ENCODE data around the gene PARD3. TPM values are rescaled to one million over a fixed set of nuclear protein-coding genes. Genes with fewer than 3 reads are reported as not detected.

Gene PARD3
- total RNA-seq, 1 donor from 2014 or later: 26.0 TPM

DNA sequence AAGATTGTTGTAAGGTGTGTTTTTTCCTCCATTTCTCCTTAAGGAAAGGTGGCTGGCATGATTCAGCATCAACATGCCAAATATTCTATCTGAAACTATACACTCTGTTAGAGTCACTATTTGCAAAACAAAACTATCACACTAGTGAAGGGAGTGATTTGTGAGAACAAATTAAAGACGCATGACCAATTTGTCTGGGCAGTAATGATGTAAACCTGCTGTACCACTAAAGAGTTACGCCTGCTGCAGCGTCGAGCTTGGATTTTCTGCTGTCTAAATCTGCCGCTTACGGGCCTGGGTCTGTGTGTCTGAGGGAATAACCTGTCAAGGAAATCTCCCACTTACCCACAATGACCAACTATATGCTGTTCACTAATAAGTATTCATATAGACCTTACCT lies 648.3 kb downstream of the PARD3 start:
- H3K27ac Mint-ChIP-seq (ENCODE audit: unreplicated experiment): no peak overlapping the region
- H3K4me3 Mint-ChIP-seq (ENCODE audit: unreplicated experiment): no peak overlapping the region
- no peak for DNase-seq (ENCODE audit: low spot score)
- peaks cover 3% of the 10 kb centered on the region for H3K4me1 Mint-ChIP-seq (ENCODE audit: low read depth)
- H3K9me3 Mint-ChIP-seq (ENCODE audit: low read depth): no peaks in the 10 kb centered on the region
- TF ChIP-seq, protein P1, sequence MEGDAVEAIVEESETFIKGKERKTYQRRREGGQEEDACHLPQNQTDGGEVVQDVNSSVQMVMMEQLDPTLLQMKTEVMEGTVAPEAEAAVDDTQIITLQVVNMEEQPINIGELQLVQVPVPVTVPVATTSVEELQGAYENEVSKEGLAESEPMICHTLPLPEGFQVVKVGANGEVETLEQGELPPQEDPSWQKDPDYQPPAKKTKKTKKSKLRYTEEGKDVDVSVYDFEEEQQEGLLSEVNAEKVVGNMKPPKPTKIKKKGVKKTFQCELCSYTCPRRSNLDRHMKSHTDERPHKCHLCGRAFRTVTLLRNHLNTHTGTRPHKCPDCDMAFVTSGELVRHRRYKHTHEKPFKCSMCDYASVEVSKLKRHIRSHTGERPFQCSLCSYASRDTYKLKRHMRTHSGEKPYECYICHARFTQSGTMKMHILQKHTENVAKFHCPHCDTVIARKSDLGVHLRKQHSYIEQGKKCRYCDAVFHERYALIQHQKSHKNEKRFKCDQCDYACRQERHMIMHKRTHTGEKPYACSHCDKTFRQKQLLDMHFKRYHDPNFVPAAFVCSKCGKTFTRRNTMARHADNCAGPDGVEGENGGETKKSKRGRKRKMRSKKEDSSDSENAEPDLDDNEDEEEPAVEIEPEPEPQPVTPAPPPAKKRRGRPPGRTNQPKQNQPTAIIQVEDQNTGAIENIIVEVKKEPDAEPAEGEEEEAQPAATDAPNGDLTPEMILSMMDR (IDR thresholded peaks at IDR 0.05): no peak
- no peaks in the 10 kb centered on the region for H3K27me3 Mint-ChIP-seq (ENCODE audit: low read depth)
- no peaks in the 10 kb centered on the region for H3K36me3 Mint-ChIP-seq (ENCODE audit: low read depth)

DNA sequence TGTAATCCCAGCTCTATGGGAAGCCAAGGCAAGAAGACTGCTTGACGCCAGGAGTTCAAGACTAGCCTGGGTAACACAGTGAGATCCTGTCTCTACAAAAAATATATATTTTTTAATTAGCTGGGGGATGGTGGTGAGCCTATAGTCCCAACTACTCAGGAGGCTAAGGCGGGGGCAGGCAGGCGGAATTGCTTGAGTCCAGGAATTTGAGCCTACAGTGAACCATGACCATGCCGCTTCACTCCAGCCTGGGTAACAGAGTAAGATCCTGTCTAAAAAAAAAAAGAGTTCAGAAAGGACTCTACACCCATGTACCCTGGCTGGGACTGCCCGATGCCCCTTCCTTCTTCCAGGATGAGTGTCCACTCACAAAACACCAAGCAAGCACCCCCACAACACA lies 648.7 kb downstream of the PARD3 start:
- TF ChIP-seq, protein P1 (IDR thresholded peaks at IDR 0.05): no peak
- Mint-ChIP-seq H3K27me3 (ENCODE audit: low read depth) (no peaks in the 10 kb centered on the region), H3K27ac (ENCODE audit: unreplicated experiment) (no peak overlapping the region), H3K36me3 (ENCODE audit: low read depth) (no peaks in the 10 kb centered on the region), H3K4me1 (ENCODE audit: low read depth) (peaks cover 3% of the 10 kb centered on the region), H3K9me3 (ENCODE audit: low read depth) (no peaks in the 10 kb centered on the region), H3K4me3 (ENCODE audit: unreplicated experiment) (no peak overlapping the region)
- no peak for DNase-seq (ENCODE audit: low spot score)

DNA sequence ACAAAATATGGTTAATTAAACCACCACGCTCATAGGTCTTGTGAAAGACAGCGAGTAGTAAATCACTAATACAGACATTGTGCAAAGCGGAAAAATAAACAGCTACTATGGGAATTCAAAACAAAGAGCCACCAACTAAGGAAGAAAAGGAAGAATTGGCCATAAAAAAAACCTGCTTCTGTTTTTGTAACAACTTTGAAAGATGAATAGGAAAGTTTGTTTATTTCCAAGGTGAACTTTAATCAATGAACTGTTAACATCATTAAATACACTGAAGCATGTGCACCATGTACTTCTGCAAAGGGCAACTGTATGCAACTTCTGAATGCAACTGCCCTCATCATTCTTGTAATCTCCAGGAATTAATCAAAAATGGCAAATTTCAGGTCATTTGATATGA lies 651.1 kb downstream of the PARD3 start:
- TF ChIP-seq, protein P1 (IDR thresholded peaks at IDR 0.05): no peak

DNA sequence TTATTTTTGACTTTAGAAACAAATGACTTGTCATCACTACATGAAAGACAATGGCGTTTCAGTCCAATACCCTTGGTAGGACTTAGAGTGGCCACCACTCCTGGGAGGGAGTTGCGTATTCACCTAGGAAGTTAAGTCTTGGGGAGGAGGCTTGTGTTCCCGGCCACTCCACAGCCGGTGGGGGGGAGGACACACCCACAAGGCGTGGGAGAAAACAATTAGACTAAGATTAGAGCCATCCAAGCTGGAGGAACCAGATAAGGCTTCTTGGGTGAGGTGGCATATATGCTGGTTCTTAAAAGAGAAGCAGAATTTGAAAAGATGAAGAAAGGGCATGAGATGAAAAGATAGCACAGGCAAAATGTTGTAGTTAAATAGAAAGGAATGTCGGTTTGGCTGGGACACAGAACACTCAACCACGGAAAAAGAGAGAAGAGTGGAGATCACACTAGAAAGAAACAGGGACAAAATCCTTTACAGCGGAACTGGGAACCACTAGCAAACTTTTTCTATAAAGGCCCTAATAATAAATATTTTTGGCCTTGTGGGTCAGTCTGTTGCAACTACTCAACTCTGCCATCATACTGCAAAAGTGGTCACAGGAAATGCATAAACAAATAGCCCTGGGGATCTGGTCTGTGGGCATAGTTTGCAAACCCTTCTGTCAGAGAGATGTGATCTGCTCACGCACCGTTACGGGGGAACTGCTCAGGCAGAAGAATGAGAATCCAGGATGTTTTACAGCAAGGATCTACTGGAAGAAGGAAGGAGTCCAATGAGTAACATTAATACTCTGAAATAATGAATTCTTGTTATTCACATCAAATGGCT lies 651.8 kb downstream of the PARD3 start:
- Mint-ChIP-seq H3K9me3 (ENCODE audit: low read depth) (no peaks in the 10 kb centered on the region), H3K4me3 (ENCODE audit: unreplicated experiment) (no peak overlapping the region), H3K4me1 (ENCODE audit: low read depth) (peaks cover 3% of the 10 kb centered on the region), H3K36me3 (ENCODE audit: low read depth) (no peaks in the 10 kb centered on the region), H3K27ac (ENCODE audit: unreplicated experiment) (peak overlapping the region; percentile 11), H3K27me3 (ENCODE audit: low read depth) (no peaks in the 10 kb centered on the region)
- TF ChIP-seq, protein P1 (IDR thresholded peaks at IDR 0.05): no peak
- no peak for DNase-seq (ENCODE audit: low spot score)

More for the DNA sequence above, 651.1 kb downstream of the PARD3 start:
- Mint-ChIP-seq H3K4me3 (ENCODE audit: unreplicated experiment) (no peak overlapping the region), H3K4me1 (ENCODE audit: low read depth) (peaks cover 3% of the 10 kb centered on the region), H3K9me3 (ENCODE audit: low read depth) (no peaks in the 10 kb centered on the region), H3K36me3 (ENCODE audit: low read depth) (no peaks in the 10 kb centered on the region), H3K27ac (ENCODE audit: unreplicated experiment) (no peak overlapping the region), H3K27me3 (ENCODE audit: low read depth) (no peaks in the 10 kb centered on the region)
- no peak for DNase-seq (ENCODE audit: low spot score)

DNA sequence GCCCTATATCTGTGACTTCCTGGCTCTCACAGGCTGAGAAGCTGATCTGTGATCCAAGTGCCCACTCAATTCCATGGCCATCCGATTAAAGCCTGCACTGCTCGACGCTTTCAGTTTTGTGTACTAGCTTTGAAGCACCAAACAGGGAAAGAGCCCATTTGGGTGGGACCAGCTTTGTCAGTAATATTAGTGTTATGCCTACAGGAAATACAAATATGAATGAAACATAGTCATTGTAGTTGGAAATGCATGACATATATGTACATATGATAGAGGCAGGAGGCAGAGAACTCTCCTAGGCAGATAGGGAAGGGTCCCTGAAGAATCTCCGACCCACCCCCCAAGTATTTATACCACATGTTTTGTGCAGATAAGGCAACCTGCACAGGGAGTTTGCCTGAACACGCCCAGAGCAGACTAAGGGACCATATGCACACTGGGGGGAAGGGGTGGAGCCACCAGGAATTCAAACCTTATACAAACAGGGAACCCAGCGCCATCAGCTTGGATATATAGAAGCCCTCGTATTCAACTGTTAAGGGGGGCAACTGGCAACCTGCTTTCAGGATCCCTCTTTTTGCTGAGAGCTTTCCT lies 653.2 kb downstream of the PARD3 start:
- Mint-ChIP-seq H3K4me3 (ENCODE audit: unreplicated experiment) (no peak overlapping the region), H3K27ac (ENCODE audit: unreplicated experiment) (no peak overlapping the region), H3K4me1 (ENCODE audit: low read depth) (peaks cover 10% of the 10 kb centered on the region), H3K36me3 (ENCODE audit: low read depth) (no peaks in the 10 kb centered on the region), H3K9me3 (ENCODE audit: low read depth) (no peaks in the 10 kb centered on the region), H3K27me3 (ENCODE audit: low read depth) (no peaks in the 10 kb centered on the region)
- TF ChIP-seq, protein P1 (IDR thresholded peaks at IDR 0.05): no peak
- no peak for DNase-seq (ENCODE audit: low spot score)

Data from chondrocyte (in vitro differentiated cells).